NT2/D1 (cell line): Measurements from ENCODE around the gene BCL2L1.
"Not testable (repeated sequence)": the region's sequence is repeated elsewhere in the genome, so short reads cannot be mapped to it uniquely, and the experiment has no call there.

Experiments
- DNase-seq: peaks from one replicate; pipeline ENCODE4 v3.0.0-alpha.2; 2011; ENCODE audit warnings: low read depth, low spot score
- H3K27me3 ChIP-seq: 2 replicates; pipeline ENCODE4 v1.6.0; 2011; ENCODE audit warnings: mild to moderate bottlenecking; ENCODE audit not compliant: insufficient read length, insufficient read depth
- H3K36me3 ChIP-seq: 2 replicates; pipeline ENCODE4 v1.6.1; 2011; ENCODE audit warnings: mild to moderate bottlenecking, low read length, mixed read lengths; ENCODE audit not compliant: insufficient read depth, insufficient read length
- H3K4me1 ChIP-seq: 2 replicates; pipeline ENCODE4 v1.5.1; 2011; ENCODE audit not compliant: insufficient read depth, insufficient read length
- H3K4me3 ChIP-seq: 2 replicates; pipeline ENCODE4 v1.5.1; 2011; ENCODE audit warnings: low read depth; ENCODE audit not compliant: insufficient read length
- H3K9ac ChIP-seq: 2 replicates; pipeline ENCODE4 v1.6.0; 2011; ENCODE audit warnings: low read depth; ENCODE audit not compliant: insufficient read length
- H3K9me3 ChIP-seq: 2 replicates; pipeline ENCODE4 v1.5.1; 2011; ENCODE audit warnings: mild to moderate bottlenecking, low read length; ENCODE audit not compliant: insufficient read depth
- SUZ12 ChIP-seq: IDR thresholded peaks from 2 replicates; pipeline ENCODE4 v1.6.1; 2011; ENCODE audit not compliant: insufficient read length, insufficient read depth; ENCODE audit errors: extremely low read depth
- YY1 ChIP-seq: IDR thresholded peaks from 2 replicates; pipeline ENCODE4 v1.6.1; 2011; ENCODE audit not compliant: insufficient read length, insufficient read depth
- ZNF274 ChIP-seq: IDR thresholded peaks from 2 replicates; pipeline ENCODE4 v1.6.1; 2011; ENCODE audit warnings: mild to moderate bottlenecking, low read depth, low read length

Gene BCL2L1

DNA sequence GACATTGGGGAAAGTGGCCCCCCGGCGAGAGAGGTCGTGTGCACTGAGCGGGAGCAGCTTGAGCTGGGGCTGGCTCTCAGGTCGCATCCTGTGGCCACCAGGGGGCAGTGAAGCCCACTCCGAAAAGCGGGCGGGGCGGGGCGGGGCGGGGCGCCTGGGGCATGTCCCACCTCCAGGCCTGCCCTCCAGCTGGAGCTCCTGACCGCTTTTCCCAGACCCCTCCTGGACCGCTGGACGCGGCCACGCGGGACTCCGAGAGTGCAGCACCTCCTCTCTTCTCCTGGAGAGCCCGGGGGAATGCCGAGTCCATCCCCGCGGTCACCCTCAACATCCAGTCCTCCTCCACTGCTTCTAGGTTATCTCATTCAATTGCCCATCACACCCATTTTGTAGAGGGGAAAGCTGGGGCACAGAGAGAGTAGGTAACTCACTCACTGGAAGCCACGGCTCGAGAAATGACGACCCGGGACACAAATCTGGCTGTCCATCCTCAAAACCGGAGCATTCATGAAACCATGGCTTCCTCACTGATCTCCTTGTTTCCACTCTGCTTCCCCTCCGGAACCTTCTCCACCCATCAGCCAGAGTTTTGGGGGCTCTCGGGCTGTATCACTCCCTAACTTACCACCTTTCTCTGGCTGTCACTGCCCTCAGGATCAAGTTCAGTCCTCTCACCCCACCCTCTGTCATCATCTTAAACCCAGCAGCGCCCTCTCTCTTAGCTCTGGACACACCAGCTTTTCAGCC is 60.9 kb downstream of the BCL2L1 start:
- peaks cover 21% of the 10 kb centered on the region for H3K36me3 ChIP-seq
- H3K9me3 ChIP-seq, result no peaks in the 10 kb centered on the region
- H3K9ac ChIP-seq, result peak overlapping the region; percentile 50
- TF ChIP-seq SUZ12 (no peak), ZNF274 (no peak), YY1 (no peak)
- no peaks in the 10 kb centered on the region for H3K27me3 ChIP-seq
- no peak for DNase-seq
- peak overlapping the region; percentile 2 for H3K4me3 ChIP-seq
- peaks cover 12% of the 10 kb centered on the region for H3K4me1 ChIP-seq

DNA sequence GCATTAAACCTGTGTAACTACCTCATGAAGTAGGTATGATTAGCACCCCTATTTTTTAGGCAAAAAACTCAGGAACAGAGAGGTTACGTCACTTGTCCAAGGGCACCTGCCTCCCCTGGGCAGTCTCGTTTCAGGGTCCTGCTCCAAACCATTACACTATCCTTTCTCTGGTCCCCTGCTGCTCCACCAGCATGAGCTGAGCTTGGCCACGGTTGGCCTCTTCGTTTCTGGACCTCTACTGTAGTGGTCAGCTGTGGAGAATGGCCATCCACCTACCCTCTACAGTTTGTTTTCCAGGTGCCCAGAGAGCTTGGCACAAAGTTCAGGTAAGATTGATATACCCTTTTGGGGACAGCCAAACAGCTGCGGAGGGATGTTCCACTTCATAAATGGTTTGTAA is 68.1 kb downstream of the BCL2L1 start:
- TF ChIP-seq SUZ12 (no peak), YY1 (no peak), ZNF274 (no peak)
- Histone ChIP-seq H3K36me3 (no peaks in the 10 kb centered on the region), H3K27me3 (no peaks in the 10 kb centered on the region), H3K4me3 (no peak overlapping the region), H3K4me1 (no peaks in the 10 kb centered on the region), H3K9me3 (no peaks in the 10 kb centered on the region), H3K9ac (no peak overlapping the region)
- DNase-seq, result no peak

DNA sequence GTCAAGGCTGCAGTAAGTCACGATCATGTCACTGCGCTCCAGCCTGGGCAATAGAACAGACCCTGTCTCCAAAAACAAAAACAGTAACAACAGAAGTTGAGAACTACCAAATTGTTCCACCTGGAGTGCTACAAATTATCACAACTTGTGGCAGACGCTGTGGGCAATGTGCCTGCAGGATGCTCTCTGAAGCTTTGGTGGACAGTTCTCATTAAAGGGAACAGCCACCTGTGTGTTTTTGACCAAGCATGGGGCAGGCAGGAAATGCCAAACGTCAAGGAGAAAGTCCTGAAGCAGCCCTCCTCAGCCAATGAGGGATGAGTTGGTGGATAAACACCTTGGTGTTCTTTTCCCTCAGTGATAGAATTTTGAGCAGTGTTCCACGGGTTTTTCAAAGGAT is 69.1 kb downstream of the BCL2L1 start:
- no peaks in the 10 kb centered on the region for H3K27me3 ChIP-seq
- H3K4me1 ChIP-seq, result no peaks in the 10 kb centered on the region
- H3K9me3 ChIP-seq, result no peaks in the 10 kb centered on the region
- DNase-seq, result no peak
- no peaks in the 10 kb centered on the region for H3K36me3 ChIP-seq
- H3K9ac ChIP-seq, result no peak overlapping the region
- TF ChIP-seq ZNF274, result no peak
- no peak for TF ChIP-seq SUZ12
- TF ChIP-seq YY1, result no peak
- no peak overlapping the region for H3K4me3 ChIP-seq

DNA sequence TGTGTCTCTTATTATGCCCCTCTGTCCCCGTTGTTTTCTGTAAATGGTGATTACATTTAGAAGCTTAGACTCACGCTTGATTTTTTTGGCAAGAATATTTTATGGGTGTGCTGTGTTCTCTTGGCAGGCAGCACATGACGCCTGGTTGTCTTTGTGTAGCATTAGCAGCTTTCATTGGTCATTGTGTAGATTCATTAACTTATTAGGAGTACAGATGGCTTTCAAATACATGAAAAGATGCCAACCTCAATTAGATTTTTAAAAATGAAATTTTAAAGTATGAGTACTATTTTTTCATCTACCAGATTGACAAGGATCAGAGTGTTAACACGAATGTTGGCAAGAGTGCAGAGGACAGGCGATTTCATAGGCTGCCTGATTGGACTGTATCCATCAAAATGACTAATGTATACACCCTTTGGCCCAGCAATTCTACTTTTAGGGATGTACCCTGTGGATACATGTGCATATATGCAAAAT is 69.7 kb downstream of the BCL2L1 start:
- Histone ChIP-seq H3K4me3 (no peak overlapping the region), H3K9ac (no peak overlapping the region), H3K36me3 (no peaks in the 10 kb centered on the region), H3K9me3 (no peaks in the 10 kb centered on the region), H3K27me3 (no peaks in the 10 kb centered on the region), H3K4me1 (no peaks in the 10 kb centered on the region)
- no peak for DNase-seq
- TF ChIP-seq ZNF274 (no peak), SUZ12 (no peak), YY1 (no peak)

DNA sequence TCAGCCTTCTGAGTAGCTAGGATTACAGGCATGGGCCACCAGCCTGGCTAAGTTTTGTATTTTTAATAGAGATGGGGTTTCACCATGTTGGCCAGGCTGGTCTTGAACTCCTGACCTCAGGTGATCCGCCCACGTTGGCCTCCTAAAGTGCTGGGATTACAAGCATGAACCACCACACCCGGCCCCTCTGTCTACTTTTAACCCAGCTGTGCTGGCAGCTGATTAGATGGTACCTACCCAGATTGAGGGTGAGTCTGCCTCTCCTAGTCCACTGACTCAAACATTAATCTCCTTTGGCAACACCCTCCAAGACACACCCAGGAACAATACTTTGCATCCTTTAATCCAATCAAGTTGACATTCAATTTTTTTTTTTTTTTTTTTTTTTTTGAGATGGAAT is 74.6 kb downstream of the BCL2L1 start:
- H3K4me3 ChIP-seq, H3K4me1 ChIP-seq, H3K9me3 ChIP-seq, H3K36me3 ChIP-seq, H3K27me3 ChIP-seq, DNase-seq, H3K9ac ChIP-seq: not testable (repeated sequence)

DNA sequence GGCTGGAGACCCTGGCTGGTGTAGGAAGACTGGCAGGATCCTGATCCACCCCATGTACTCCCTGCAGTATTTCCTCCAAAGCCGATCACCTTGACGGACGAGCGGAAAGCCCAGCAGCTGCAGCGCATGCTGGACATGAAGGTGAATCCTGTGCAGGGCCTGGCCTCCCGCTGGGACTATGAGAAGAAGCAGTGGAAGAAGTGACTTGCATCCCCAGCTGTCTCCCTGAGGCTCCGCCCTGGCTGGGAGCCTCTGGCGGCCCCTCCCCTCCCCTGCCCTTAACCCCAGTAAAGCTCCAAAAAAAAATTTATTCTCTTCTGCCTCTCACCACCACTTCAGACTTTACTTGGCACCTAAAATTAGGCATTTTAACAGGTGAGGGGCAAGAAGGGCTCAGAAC is 78.0 kb downstream of the BCL2L1 start:
- H3K9ac ChIP-seq, result peak overlapping the region; percentile 32
- H3K27me3 ChIP-seq, result no peaks in the 10 kb centered on the region
- no peaks in the 10 kb centered on the region for H3K9me3 ChIP-seq
- no peaks in the 10 kb centered on the region for H3K36me3 ChIP-seq
- TF ChIP-seq SUZ12, result no peak
- no peak for TF ChIP-seq ZNF274
- no peak for TF ChIP-seq YY1
- no peak for DNase-seq
- peaks cover 8% of the 10 kb centered on the region for H3K4me1 ChIP-seq
- no peak overlapping the region for H3K4me3 ChIP-seq

DNA sequence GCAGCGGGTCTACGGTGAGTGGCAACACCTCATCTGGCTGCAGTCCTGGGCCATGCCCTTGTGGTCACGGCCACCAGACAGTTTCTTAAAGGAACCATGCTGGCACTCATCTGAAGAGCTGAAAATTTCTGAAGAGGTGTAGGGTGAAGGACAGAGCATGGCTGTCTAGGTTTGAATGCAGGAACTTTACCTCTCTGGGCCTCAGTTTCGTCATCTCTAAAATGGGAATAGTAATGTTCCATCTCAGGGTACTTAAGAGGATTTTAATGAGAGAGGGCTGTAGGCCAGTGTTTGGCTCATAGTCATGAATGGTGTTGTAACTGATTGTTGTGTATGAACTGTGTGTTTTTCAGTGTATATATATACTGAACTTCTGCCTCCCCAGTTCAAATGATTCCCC is 79.1 kb downstream of the BCL2L1 start:
- no peak for DNase-seq
- Histone ChIP-seq H3K9ac (no peak overlapping the region), H3K4me3 (no peak overlapping the region), H3K27me3 (no peaks in the 10 kb centered on the region), H3K36me3 (no peaks in the 10 kb centered on the region), H3K4me1 (peaks cover 8% of the 10 kb centered on the region), H3K9me3 (no peaks in the 10 kb centered on the region)
- no peak for TF ChIP-seq SUZ12
- TF ChIP-seq ZNF274, result no peak
- TF ChIP-seq YY1, result no peak

DNA sequence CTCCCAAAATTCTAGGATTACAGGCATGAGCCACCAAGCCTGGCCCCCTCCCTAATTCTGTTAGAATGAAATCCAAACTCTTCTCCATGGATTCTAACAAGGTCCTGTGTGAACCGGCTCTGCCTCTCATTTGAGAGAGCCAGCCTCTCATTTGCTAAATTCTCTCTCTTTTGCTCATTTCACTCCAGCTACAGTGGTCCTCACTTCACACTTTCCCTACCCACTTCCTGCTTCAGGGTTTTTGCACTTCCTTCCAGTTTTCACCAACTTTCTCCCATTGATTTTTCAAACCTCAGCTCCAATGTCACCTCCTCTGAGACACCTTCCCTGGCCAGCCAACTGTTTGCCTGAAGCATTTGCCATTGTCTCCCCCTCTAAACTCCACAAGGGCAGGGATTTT is 79.8 kb downstream of the BCL2L1 start:
- TF ChIP-seq SUZ12 (no peak), YY1 (no peak), ZNF274 (no peak)
- no peak overlapping the region for H3K4me3 ChIP-seq
- H3K9me3 ChIP-seq, result no peaks in the 10 kb centered on the region
- H3K36me3 ChIP-seq, result no peaks in the 10 kb centered on the region
- no peak for DNase-seq
- H3K4me1 ChIP-seq, result peaks cover 8% of the 10 kb centered on the region
- H3K27me3 ChIP-seq, result no peaks in the 10 kb centered on the region
- no peak overlapping the region for H3K9ac ChIP-seq
